GM23338 (cell line): ENCODE results near the gene TBC1D9.

Source experiments
- CREB1 ChIP-seq: fragments of 250-450 bp; sonication (Bioruptor Pico); IDR thresholded peaks from 2 replicates; pipeline ENCODE4 v1.5.0; 2020; ENCODE audit warnings: low read depth, mild to moderate bottlenecking, moderate library complexity
- ETS1 ChIP-seq: IDR thresholded peaks from 2 replicates; pipeline ENCODE4 v1.6.1; 2016; ENCODE audit warnings: antibody characterized with exemption
- EZH2 ChIP-seq: fragments of 200-600 bp; sonication (generic); IDR thresholded peaks from one replicate; pipeline ENCODE4 v1.8.0; 2017; ENCODE audit warnings: antibody characterized with exemption, mild to moderate bottlenecking, low read depth; ENCODE audit not compliant: unreplicated experiment
- EZH2phosphoT487 ChIP-seq: fragments of 200-600 bp; sonication (generic); IDR thresholded peaks from one replicate; pipeline ENCODE4 v1.8.1; 2018; ENCODE audit warnings: antibody characterized with exemption; ENCODE audit not compliant: unreplicated experiment
- JUNB ChIP-seq: IDR thresholded peaks from one replicate; pipeline ENCODE4 v1.6.1; 2016; ENCODE audit warnings: antibody characterized with exemption; ENCODE audit not compliant: unreplicated experiment
- NANOG ChIP-seq: IDR thresholded peaks from 2 replicates; pipeline ENCODE4 v1.6.1; 2016; ENCODE audit warnings: antibody characterized with exemption, borderline replicate concordance
- POLR2AphosphoS5 ChIP-seq: IDR thresholded peaks from 2 replicates; pipeline ENCODE4 v1.6.1; 2016; ENCODE audit warnings: antibody characterized with exemption, low read depth
- REST ChIP-seq: IDR thresholded peaks from one replicate; pipeline ENCODE4 v1.6.1; 2018; ENCODE audit warnings: antibody characterized with exemption; ENCODE audit not compliant: unreplicated experiment
- STAT1 ChIP-seq: IDR thresholded peaks from one replicate; pipeline ENCODE4 v1.6.1; 2016; ENCODE audit warnings: antibody characterized with exemption; ENCODE audit not compliant: unreplicated experiment
- ZNF331 ChIP-seq: fragments of 250-450 bp; sonication (Bioruptor Pico); IDR thresholded peaks from 2 replicates; pipeline ENCODE4 v1.5.0; 2020; ENCODE audit warnings: low read depth, mild to moderate bottlenecking, moderate library complexity
- ZNF462 ChIP-seq: fragments of 250-450 bp; sonication (Bioruptor Pico); IDR thresholded peaks from 2 replicates; pipeline ENCODE4 v1.5.0; 2020; ENCODE audit warnings: mild to moderate bottlenecking, moderate library complexity
- TF ChIP-seq, protein P1 (sequence below), 2 experiments: fragments of 200-600 bp in 1 of 2; sonication (generic) in 1 of 2; conservative IDR thresholded peaks; 2 replicates each; pipeline versions ENCODE4 v1.5.1 to v1.6.1; 2016 to 2017; ENCODE audit warnings: antibody characterized with exemption in 2 of 2, low read depth in 2 of 2, mild to moderate bottlenecking in 2 of 2, moderate library complexity in 1 of 2

DNA sequence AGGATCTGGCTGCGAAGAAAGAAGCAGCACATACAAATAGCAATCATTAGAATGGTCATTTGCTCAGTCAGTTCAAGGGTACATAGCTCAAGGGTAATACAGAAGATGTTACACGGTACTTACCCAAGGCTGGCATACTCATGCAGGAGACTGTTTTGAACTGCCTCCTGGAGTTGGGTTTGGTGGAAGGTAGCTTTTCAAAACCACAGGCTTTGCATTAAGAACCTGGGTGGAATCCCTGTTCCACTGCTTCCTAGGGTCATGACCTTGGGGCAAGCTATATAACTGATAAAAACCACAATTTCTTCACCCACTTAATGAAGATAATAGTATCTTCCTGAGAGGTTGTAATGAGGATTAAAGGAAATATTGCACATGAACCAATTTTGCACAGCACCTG, 36.5 kb downstream of the TBC1D9 start:
- TF ChIP-seq, protein P1, sequence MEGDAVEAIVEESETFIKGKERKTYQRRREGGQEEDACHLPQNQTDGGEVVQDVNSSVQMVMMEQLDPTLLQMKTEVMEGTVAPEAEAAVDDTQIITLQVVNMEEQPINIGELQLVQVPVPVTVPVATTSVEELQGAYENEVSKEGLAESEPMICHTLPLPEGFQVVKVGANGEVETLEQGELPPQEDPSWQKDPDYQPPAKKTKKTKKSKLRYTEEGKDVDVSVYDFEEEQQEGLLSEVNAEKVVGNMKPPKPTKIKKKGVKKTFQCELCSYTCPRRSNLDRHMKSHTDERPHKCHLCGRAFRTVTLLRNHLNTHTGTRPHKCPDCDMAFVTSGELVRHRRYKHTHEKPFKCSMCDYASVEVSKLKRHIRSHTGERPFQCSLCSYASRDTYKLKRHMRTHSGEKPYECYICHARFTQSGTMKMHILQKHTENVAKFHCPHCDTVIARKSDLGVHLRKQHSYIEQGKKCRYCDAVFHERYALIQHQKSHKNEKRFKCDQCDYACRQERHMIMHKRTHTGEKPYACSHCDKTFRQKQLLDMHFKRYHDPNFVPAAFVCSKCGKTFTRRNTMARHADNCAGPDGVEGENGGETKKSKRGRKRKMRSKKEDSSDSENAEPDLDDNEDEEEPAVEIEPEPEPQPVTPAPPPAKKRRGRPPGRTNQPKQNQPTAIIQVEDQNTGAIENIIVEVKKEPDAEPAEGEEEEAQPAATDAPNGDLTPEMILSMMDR (conservative IDR thresholded peaks at IDR 0.05; ENCODE audit: low read depth in 2 of 2), result no peak
- TF ChIP-seq EZH2 (no peak), POLR2AphosphoS5 (no peak), ETS1 (no peak), EZH2phosphoT487 (no peak), REST (no peak), STAT1 (no peak), NANOG (no peak), CREB1 (CRISPR knock-in tag) (no peak), ZNF331 (no peak), ZNF462 (CRISPR knock-in tag) (no peak), JUNB (no peak)
